Mucosa of descending colon (tissue), 3 donors: ENCODE measurements around the gene GCNT3. TPM values are rescaled to one million over a fixed set of nuclear protein-coding genes. Genes with fewer than 3 reads are reported as not detected.

Experiments
- ATAC-seq: fragments of 200-7000 bp; cut with Tn5 transposase; one replicate; pipeline ENCODE4 v1.9.1; 2020; ENCODE audit warnings: mild to moderate bottlenecking, moderate library complexity
- DNase-seq, 3 donors: peaks; one replicate each; pipeline ENCODE4 v3.0.0-alpha.2; 2020
- H3K36me3 ChIP-seq: fragments of 200-600 bp; one replicate; pipeline ENCODE4 v1.8.0; 2021; ENCODE audit warnings: low read depth, mild to moderate bottlenecking
- H3K4me1 ChIP-seq: fragments of 200-600 bp; one replicate; pipeline ENCODE4 v1.8.0; 2021; ENCODE audit warnings: low read depth, mild to moderate bottlenecking
- H3K4me3 ChIP-seq: fragments of 200-600 bp; one replicate; pipeline ENCODE4 v1.8.0; 2021; ENCODE audit warnings: mild to moderate bottlenecking
- H3K9me3 ChIP-seq: fragments of 200-600 bp; one replicate; pipeline ENCODE4 v1.8.0; 2021; ENCODE audit warnings: mild to moderate bottlenecking
- intact Hi-C, 2 donors: fragments of 100-400 bp; cut with DNase I in 1 of 2; cut with micrococcal nuclease in 1 of 2; formaldehyde crosslinking; loops; one replicate each; pipeline versions ENCODE4 v1.11.0 to v1.11.1; 2022; cut with DNase I, micrococcal nuclease
- total RNA-seq, 3 donors: library from RNA; stranded (reverse); fragmentation: NEBNext Ultra II Directional in 2 of 3; extraction: Animal tissue kit (Norgen Biotek cat#: 25700) in 2 of 3; gene quantifications; one replicate each; pipeline versions ENCODE4 v1.2.1 to v1.2.4, GENCODE V29; 2021 to 2023
- TF ChIP-seq, protein P1 (sequence below): fragments of 200-600 bp; IDR thresholded peaks from one replicate; pipeline ENCODE4 v1.8.0; 2022; ENCODE audit warnings: antibody characterized with exemption, mild to moderate bottlenecking
- donor health status: DM: no; HTN: no; CAD: no; lungs with moderate emphysema.
- donor health status: DM: no; HTN: no; CAD: no.
- donor health status: DM: no; HTN: yes; CAD: no.

The GCNT3 gene
- total RNA-seq, 3 donors from 2014 or later, result 239 to 506 (median 426) TPM

DNA sequence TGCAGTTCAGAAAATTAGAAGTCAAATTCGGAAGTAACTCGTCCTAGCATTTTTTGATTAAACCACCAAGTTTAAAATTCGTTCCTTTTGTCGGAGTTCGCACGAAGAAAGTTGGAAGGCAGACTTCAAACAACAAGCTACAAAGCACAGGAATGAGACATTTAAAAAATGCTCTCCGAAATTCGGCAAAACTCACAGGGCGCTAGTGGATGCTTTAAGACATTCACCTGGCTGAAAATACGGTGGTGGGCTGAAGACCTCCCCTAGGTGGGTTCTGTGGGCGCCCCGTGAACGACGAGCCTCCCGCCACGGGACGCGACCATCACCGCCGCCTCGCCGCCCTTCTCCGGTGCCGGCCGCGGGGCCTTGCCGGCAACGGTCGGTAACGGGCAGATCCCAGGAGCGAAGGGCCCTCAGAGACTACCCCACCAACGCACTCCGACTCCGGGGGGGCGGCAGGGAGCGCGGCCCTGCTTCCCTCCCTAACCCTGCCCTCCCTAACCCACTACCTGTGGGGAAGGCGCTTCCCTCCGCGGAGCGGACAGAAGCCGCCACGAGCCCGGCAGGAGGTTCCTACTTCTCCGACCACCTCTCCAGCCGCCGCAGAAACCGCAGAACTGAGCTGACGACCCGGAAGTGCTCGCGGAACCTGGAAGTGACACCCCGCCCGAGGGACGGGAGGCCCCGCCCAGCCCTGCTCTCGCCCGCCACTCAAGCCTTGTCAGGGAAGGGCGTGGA is 45.5 kb downstream of the GCNT3 start, which contains the start of gene GTF2A2:
Gene GTF2A2 (minus strand): TSS at position 619 of the 738 bp plus-strand sequence. CDS start 5,238 bp downstream, outside the sequence.
- intact Hi-C loops, result no loop called here
- peak; percentile 100 for ATAC-seq

DNA sequence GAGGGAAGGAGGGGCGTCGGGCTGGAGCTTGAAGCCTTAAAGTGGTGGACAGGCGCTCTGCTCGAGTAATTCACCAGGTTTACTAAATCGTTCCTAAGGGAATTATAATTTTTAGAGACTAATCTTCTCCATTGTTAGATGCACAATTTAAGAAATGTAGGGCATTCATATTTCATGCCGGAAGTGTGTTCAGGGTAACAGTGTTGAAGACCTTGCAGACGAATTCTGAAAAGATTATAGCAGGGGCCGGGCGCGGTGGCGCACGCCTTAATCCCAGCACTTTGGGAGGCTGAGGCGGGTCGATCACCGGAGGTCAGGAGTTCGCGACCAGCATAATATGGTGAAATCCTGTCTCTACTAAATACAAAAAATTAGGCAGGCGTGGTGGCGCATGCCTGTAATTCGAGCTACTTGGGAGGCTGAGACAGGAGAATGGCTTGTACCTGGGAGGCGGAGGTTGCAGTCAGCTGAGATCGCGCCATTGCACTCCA is 46.1 kb downstream of the GCNT3 start:
- Histone ChIP-seq H3K9me3 (no peaks in the 10 kb centered on the region), H3K4me3 (peak overlapping the region; percentile 86), H3K4me1 (peaks cover 16% of the 10 kb centered on the region), H3K36me3 (peaks cover 2% of the 10 kb centered on the region)
- DNase-seq, result peak in 1 of 3 donors; percentile 63
- TF ChIP-seq, protein P1, sequence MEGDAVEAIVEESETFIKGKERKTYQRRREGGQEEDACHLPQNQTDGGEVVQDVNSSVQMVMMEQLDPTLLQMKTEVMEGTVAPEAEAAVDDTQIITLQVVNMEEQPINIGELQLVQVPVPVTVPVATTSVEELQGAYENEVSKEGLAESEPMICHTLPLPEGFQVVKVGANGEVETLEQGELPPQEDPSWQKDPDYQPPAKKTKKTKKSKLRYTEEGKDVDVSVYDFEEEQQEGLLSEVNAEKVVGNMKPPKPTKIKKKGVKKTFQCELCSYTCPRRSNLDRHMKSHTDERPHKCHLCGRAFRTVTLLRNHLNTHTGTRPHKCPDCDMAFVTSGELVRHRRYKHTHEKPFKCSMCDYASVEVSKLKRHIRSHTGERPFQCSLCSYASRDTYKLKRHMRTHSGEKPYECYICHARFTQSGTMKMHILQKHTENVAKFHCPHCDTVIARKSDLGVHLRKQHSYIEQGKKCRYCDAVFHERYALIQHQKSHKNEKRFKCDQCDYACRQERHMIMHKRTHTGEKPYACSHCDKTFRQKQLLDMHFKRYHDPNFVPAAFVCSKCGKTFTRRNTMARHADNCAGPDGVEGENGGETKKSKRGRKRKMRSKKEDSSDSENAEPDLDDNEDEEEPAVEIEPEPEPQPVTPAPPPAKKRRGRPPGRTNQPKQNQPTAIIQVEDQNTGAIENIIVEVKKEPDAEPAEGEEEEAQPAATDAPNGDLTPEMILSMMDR, result no peak
- intact Hi-C loops, result no loop called here
- ATAC-seq, result peak; percentile 22

More for the DNA sequence above, 45.5 kb downstream of the GCNT3 start, which contains the start of gene GTF2A2:
- Histone ChIP-seq H3K4me3 (peak within 1 kb of the TSS; percentile 86), H3K4me1 (peaks cover 16% of the 10 kb centered on the region), H3K36me3 (no peaks in the 10 kb centered on the region), H3K9me3 (no peaks in the 10 kb centered on the region)
- peak; percentile 96 to 98 (median 97) for DNase-seq
- TF ChIP-seq, protein P1, result no peak

DNA sequence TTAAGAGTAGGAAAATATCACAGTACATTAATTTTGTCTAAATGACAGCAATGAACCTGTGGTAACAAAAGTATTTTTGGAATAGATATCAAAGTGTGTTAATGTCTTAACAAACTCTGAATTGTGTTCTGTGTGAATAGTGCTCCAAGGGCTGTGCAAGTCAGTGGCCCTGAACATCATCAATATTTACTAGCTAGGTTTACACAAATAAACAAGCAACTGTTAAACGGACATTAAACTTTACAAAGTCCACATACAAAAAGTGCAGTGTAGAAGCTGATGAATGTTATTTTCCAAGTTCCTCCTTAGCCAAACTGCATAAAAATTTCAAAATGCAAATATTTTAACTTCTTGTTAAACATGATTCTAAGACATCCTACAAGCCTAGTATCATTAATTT is 47.8 kb downstream of the GCNT3 start:
- Histone ChIP-seq H3K9me3 (no peaks in the 10 kb centered on the region), H3K36me3 (peaks cover 10% of the 10 kb centered on the region), H3K4me1 (peaks cover 16% of the 10 kb centered on the region), H3K4me3 (no peak overlapping the region)
- DNase-seq, result no peak
- TF ChIP-seq, protein P1, result no peak
- ATAC-seq, result no peak
- intact Hi-C loops, result no loop called here

DNA sequence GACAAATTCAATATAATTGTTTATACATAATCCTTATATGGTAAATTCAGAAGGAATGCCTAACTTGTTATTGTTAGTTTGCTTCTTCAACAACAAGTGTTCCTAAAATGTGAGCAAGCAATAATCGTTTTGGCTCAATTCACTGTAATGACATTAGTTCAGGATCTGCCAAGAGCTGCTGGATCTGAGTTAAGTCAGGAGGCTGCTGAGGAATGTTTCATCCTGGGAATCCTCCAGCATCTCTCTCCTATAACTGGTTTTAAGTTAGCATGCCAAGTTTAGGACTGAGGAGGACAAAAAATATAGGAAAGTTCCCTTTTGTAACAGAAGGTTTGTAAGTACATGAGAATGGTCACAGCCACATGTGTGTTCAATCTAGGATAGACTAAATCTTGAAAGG is 50.7 kb downstream of the GCNT3 start:
- H3K36me3 ChIP-seq, result peaks cover 10% of the 10 kb centered on the region
- H3K4me1 ChIP-seq, result no peaks in the 10 kb centered on the region
- intact Hi-C loops, result no loop called here
- no peak for DNase-seq
- TF ChIP-seq, protein P1, result no peak
- no peak overlapping the region for H3K4me3 ChIP-seq
- no peaks in the 10 kb centered on the region for H3K9me3 ChIP-seq
- no peak for ATAC-seq

DNA sequence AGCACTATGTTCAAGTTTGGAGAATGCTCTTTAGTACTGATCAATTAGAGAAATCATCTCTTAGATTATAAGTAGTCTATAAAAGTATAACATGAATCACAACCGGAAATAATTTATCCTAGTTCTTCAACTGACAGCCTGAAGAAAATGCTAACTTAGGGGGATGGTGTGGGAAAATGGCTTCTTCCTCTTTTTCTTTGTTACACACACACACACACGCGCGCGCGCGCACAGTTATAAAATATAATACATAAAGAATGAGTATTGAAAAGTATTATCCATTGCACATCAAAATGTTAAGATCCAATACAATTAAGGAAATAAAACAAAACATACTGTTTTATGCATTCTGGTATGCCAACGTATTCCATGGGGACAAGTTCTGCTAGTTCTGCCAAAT is 57.0 kb downstream of the GCNT3 start:
- Histone ChIP-seq H3K9me3 (no peaks in the 10 kb centered on the region), H3K36me3 (peaks cover 4% of the 10 kb centered on the region), H3K4me3 (no peak overlapping the region), H3K4me1 (no peaks in the 10 kb centered on the region)
- DNase-seq (no peak), ATAC-seq (no peak)
- intact Hi-C loops, result no loop called here
- TF ChIP-seq, protein P1, result no peak

Other genes starting within 250 kb of the GCNT3 start
- 100 to 1,000 TPM; 189 to 325 (median 283) TPM for gene MYO1E, start 238.9 kb upstream of the GCNT3 start, total RNA-seq
- gene FAM81A, start 173.6 kb upstream of the GCNT3 start, total RNA-seq, result 10 to 100 TPM in 1 of 3 donors, 1 to 10 TPM in 2; 4.1 to 10.3 (median 9.7) TPM
- gene GTF2A2, start 45.7 kb downstream of the GCNT3 start, total RNA-seq, result 100 to 1,000 TPM in 1 of 3 donors, 10 to 100 TPM in 2; 87.8 to 145 (median 99.6) TPM
- gene BNIP2, start 77.5 kb downstream of the GCNT3 start, total RNA-seq, result 10 to 100 TPM; 59.8 to 98.4 (median 69.9) TPM